GM18907 (cell line): Measurements from ENCODE around the gene PRDM16.

Source experiments
- ATAC-seq: cut with Tn5 transposase; IDR thresholded peaks from one replicate; pipeline ENCODE4 v1.9.1; 2021; ENCODE audit warnings: mild to moderate bottlenecking, moderate library complexity; ENCODE audit not compliant: unreplicated experiment

PRDM16 gene

DNA sequence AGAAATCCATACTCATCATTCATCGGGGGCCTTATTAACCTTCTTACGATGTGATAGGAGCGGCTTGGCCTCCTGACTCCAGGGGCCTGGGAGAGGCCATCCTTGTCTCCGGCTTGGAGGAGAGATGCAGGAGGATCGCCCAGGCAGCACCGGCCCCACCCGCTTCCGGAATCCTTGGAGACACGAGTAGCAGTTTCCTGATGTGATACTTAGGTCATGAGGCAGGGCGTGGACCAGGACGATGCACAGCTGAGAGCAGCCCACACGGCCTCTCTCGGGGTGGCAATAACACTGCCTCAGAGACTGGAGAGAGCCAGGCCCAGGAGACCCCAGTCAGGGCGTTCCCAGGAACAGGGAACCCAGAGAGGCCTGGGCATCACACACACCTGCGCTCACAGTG lies 221.9 kb downstream of the PRDM16 start:
- no peak for ATAC-seq

- no peak for ATAC-seq
Measured at GRCh38 chr1:3292051-3292722, 223.2 kb downstream of the PRDM16 start.

DNA sequence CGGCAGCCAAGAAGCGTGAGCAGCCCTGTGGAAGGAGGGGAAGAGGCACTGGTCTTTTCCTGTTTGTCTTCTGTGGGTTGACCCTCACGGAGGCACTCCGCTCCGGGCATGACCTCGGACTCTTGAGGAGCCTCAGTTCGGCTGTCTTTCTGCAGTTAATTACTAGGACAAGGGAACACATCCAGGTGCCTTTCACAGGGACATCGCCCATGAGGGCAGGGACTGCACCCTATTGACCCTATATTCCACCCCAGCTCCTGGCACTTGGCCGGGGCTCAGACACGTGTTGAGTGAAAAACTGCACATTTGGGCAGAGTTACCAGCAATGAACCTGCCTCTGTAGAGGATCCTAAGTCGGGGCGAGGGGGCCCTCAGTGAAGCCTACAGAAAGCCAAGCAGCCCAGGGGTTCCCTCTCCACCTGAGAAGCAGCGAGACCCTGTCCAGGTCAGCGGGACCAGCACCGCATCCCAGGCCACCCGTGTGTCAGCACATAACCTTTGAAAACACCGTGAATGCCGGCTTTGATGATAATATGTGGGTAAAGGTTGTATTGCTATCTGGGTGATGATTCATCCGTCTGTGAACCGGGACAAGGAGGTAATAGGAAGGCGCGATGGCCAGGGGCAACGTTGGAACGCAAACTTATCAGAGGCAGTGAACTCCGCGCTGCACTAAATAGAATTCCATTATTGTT lies 224.0 kb downstream of the PRDM16 start:
- no peak for ATAC-seq

- no peak for ATAC-seq
Measured at GRCh38 chr1:3293563-3294080, 224.6 kb downstream of the PRDM16 start.

DNA sequence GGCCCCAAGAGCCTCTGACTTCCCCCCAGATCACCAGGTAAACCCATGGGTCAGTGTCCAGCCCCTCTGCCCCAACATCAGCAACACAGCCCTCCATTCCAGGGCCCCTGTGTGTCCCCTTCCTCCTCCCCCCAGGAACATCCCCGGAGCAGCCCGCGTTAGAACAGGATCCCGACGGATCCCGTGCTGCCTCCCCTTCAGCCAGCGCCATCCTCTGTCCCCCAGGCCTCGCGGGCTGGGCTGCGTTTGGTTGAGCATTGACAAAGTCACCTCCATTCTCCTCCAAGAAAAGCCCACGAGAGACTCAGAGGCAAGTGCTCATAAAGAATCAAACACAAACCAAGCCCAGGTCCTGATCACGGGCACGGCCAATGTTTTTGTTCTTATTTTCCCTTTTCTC lies 225.4 kb downstream of the PRDM16 start:
- no peak for ATAC-seq

DNA sequence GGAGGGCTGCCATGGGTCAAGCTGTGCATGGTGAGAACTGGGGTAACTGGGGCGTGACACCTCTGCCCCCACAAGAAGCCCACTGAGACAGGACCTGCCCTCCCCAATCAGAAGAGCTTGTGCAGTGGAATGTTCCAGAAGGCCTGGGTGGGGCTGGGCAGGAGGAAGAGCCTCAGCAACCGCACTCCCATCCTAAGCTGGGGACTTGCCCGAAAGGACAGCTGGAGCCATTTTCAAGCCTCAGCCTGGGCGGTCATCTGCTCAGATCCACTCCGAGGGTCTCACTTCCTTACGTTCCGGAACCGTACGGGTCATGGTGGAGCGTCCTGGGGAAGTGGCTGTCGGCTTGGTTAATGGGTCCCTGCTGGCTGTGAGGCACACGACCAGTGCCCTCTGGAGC lies 226.8 kb downstream of the PRDM16 start:
- ATAC-seq, result no peak

- ATAC-seq, result no peak
Measured at GRCh38 chr1:3296326-3296725, 227.3 kb downstream of the PRDM16 start.

- no peak for ATAC-seq
Measured at GRCh38 chr1:3296826-3297225, 227.8 kb downstream of the PRDM16 start.

- ATAC-seq, result no peak
Measured at GRCh38 chr1:3297756-3298155, 228.8 kb downstream of the PRDM16 start.

DNA sequence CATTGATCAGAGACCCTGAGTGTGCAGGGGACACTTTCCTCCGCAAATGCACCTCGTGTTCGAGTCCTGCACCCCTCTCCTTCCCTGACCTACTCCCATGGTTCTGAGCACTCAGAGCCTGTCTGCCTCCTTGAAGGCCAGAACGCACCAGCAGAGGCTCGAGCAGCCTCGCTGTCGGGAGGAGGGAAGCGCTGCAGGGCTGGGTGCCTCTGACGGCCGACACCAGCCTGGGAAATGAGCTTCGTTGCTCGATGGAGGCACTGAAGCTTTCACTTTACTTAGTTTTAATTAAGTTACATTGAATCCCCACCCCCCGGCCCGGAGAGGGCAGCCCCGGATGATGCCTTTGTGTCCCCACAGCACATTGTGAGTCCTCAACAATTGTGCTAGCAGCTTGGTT lies 229.2 kb downstream of the PRDM16 start:
- ATAC-seq, result no peak

- ATAC-seq, result no peak
Measured at GRCh38 chr1:3304246-3304645, 235.2 kb downstream of the PRDM16 start.

GRCh38 chr1:3304692-3305091 lies 235.7 kb downstream of the PRDM16 start:
- no peak for ATAC-seq

DNA sequence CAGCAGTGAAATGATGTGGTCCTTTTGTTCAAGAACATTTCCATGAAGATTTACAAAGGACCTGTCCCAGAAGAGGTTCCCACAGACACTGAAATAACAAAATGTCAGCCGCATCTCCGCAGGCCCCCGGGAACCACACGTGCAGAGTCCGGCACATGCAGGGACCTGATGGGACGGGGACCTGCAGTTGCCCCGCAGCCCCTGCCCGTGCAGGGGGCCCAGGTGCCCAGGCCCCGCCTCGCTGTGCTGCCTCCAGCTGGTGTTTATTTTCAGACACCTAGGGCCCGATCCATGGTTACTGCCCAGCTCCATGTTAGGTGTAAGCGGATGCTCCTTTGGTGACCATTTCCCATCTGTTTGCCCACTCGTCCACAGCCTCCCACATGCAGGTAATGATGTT lies 236.2 kb downstream of the PRDM16 start:
- ATAC-seq, result no peak

GRCh38 chr1:3306583-3307291 lies 237.7 kb downstream of the PRDM16 start:
- ATAC-seq, result no peak

- no peak for ATAC-seq
Measured at GRCh38 chr1:3307359-3307758, 238.4 kb downstream of the PRDM16 start.

- no peak for ATAC-seq
Measured at GRCh38 chr1:3308053-3308452, 239.1 kb downstream of the PRDM16 start.

DNA sequence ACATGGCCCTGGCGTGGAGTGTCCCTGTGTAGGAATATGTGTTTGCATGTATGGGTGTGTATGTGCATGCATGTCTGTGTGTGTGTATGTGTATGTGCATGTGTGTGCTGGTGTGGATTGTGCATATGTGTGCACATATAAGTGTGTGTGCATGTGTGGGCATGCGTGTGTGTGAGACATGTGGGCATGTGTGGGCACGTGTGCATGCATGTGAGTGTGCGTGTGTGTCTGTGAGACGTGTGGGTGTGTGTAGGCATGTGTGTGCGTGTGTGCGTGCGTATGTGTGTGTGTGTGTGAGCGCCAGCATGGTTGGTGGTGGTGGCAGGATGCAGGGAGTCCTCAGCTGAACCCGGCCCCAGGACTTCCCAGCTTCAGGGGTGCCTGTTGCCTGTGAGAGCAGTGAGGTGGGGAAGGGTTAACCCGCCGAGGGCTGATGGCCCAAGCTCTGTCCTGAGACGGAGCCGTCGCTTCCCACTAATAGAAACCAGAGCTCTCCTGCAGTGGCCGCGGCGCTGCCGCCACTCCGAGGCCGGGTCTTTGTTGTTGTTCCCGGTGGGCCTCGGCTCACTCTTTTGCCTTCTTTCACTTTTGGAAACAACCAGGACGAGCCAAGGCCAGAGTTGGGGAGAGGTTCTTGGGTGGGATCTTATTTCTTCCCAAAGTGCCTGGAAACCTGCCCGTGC lies 241.9 kb downstream of the PRDM16 start:
- ATAC-seq, result no peak

- ATAC-seq, result no peak
Measured at GRCh38 chr1:3311711-3312110, 242.7 kb downstream of the PRDM16 start.

DNA sequence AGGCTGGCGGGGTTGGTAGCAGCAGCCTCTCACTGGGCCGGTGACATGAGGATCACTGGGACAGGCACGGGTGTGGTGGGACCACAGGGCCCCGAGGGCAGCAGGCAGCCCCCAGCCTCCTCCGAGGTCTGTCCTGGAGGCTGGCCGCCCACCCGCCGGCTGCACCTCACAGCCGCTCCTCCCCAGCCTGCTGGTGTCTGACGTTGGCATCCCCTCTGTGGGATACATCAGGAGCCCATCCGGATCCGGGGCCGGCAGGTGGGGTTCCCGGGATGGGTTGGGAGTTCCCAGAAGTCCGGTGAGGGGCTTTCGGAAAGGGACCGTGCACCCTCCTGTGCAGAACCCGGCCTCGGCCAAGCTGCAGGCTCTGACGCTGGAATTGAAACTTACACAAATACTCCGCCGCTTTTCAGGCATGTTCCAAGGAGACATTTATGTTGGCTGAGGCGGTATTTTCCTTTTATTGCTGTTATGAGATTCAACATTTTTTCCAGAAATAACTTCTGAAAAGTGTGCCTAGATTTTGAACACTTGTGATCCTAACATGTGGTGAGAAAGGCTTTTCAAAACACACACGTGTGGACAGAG lies 243.4 kb downstream of the PRDM16 start:
- no peak for ATAC-seq

GRCh38 chr1:3312898-3313575 lies 244.0 kb downstream of the PRDM16 start:
- no peak for ATAC-seq
